AG04449 (cell line): Measurements from ENCODE around the gene DUOXA2.

Experiments
- CTCF ChIA-PET: fragments of 350-600 bp; formaldehyde crosslinking; extraction: SDS; loops from one replicate; lab custom pipeline; 2021; ENCODE audit warnings: antibody characterized with exemption; lab: Yijun Ruan, JAX
- POLR2A ChIA-PET: fragments of 400-600, 350-600 bp; formaldehyde crosslinking; extraction: SDS; loops from one replicate; lab custom pipeline; 2020; ENCODE audit warnings: antibody characterized with exemption, inconsistent platforms; lab: Yijun Ruan, JAX
- DNase-seq: peaks from one replicate; pipeline ENCODE4 v3.0.0-alpha.2; 2010; ENCODE audit warnings: low read depth, low spot score
- H3K4me3 ChIP-seq: 2 replicates; pipeline ENCODE4 v1.5.1; 2011; ENCODE audit warnings: low read depth, mild to moderate bottlenecking, control low read depth, low read length
- CTCF ChIP-seq: IDR thresholded peaks from one replicate; pipeline ENCODE4 v1.5.1; 2011; ENCODE audit warnings: mild to moderate bottlenecking, moderate library complexity, low read length, control low read depth, inconsistent platforms; ENCODE audit not compliant: insufficient read depth; ENCODE audit errors: missing control alignments

Gene DUOXA2

GRCh38 chr15:45143946-45144345 is 29.8 kb downstream of the DUOXA2 start:
- no peak overlapping the region for H3K4me3 ChIP-seq
- no peak for TF ChIP-seq CTCF
- no peak for DNase-seq
- CTCF ChIA-PET, result interaction anchor here (1.1 to 1.3 kb wide), 2 partner anchors 19 to 20 kb away, joined by 3 to 5 read pairs; no protein-coding TSS in a partner anchor
- POLR2A ChIA-PET, result no interaction called here

- H3K4me3 ChIP-seq, result no peak overlapping the region
- ChIA-PET POLR2A (no interaction called here), CTCF (interaction anchor here (0.9 to 1.0 kb wide), 2 partner anchors 21 to 27 kb away, joined by 3 to 4 read pairs; no protein-coding TSS in a partner anchor)
- no peak for DNase-seq
- no peak for TF ChIP-seq CTCF
Measured at GRCh38 chr15:45144775-45145174, 30.6 kb downstream of the DUOXA2 start.

- H3K4me3 ChIP-seq, result no peak overlapping the region
- no peak for TF ChIP-seq CTCF
- DNase-seq, result no peak
- POLR2A ChIA-PET, result no interaction called here
- CTCF ChIA-PET, result interaction anchor here (1.2 to 2.1 kb wide), 4 partner anchors 17 to 28 kb away, joined by 4 to 8 read pairs (median 6); no protein-coding TSS in a partner anchor
Measured at GRCh38 chr15:45146405-45146804, 32.3 kb downstream of the DUOXA2 start.

GRCh38 chr15:45147606-45148005 is 33.5 kb downstream of the DUOXA2 start:
- CTCF ChIA-PET, result interaction anchor here (0.7 to 3.2 kb wide), 4 partner anchors 15 to 29 kb away, joined by 3 to 20 read pairs (median 4); no protein-coding TSS in a partner anchor
- POLR2A ChIA-PET, result no interaction called here
- DNase-seq, result no peak
- no peak for TF ChIP-seq CTCF
- H3K4me3 ChIP-seq, result no peak overlapping the region

- ChIA-PET CTCF (interaction anchor here (0.7 to 3.2 kb wide), 6 partner anchors 14 to 56 kb away, joined by 3 to 20 read pairs (median 8); no protein-coding TSS in a partner anchor), POLR2A (no interaction called here)
- DNase-seq, result no peak
- no peak overlapping the region for H3K4me3 ChIP-seq
- no peak for TF ChIP-seq CTCF
Measured at GRCh38 chr15:45148076-45149059, 34.2 kb downstream of the DUOXA2 start.

- ChIA-PET POLR2A (no interaction called here), CTCF (interaction anchor here (1.3 to 3.2 kb wide), 6 partner anchors 15 to 56 kb away, joined by 4 to 20 read pairs (median 8); no protein-coding TSS in a partner anchor)
- TF ChIP-seq CTCF, result no peak
- H3K4me3 ChIP-seq, result no peak overlapping the region
- no peak for DNase-seq
Measured at GRCh38 chr15:45149060-45149459, 34.9 kb downstream of the DUOXA2 start.
